ENCODE data around the gene SOX4. TPM values are rescaled to one million over a fixed set of nuclear protein-coding genes. Genes with fewer than 3 reads are reported as not detected.

SOX4 gene
- total and polyA plus RNA-seq, 2 donors (not counting 3 experiments of a cell fraction or from before 2014, with no cell fraction given) = 20.4 to 121 TPM

- FAIRE-seq = no peak
- dilution Hi-C loops (cut with MboI; ENCODE audit: extremely low pct_ligation_motif_present, low sequenced_read_pairs) = no loop called here
Measured at GRCh38 chr6:21636876-21637275, 43.3 kb downstream of the SOX4 start.

More at GRCh38 chr6:21636876-21637275, 43.3 kb downstream of the SOX4 start:
- ChIA-PET POLR2A (no interaction called here), CTCF (interaction anchor here (0.5 to 0.8 kb wide), 2 partner anchors 10 to 33 kb away, joined by 3 to 4 read pairs; no protein-coding TSS in a partner anchor)
- Histone ChIP-seq H4K20me1 (replicated peaks; ENCODE audit: control insufficient read depth, extremely low read depth, insufficient read depth, low read length) (no peaks in the 10 kb centered on the region), H3K27me3 (ENCODE audit: control insufficient read depth in 2 of 2, insufficient read depth in 2 of 2, low read length in 2 of 2) (no peaks in the 10 kb centered on the region), H3K79me2 (ENCODE audit: control insufficient read depth, insufficient read depth, low read length) (no peaks in the 10 kb centered on the region), H3K4me3 (replicated peaks in 1 of 3; ENCODE audit: insufficient read depth in 1 of 3, low read depth in 1 of 3, low read length in 3 of 3) (no peak overlapping the region), H3K9ac (replicated peaks; ENCODE audit: extremely low read depth, insufficient read depth, low read length) (no peak overlapping the region), H3K9me1 (replicated peaks; ENCODE audit: control insufficient read depth, extremely low read depth, insufficient read depth, low read length) (no peaks in the 10 kb centered on the region), H3K9me3 (replicated peaks; ENCODE audit: control insufficient read depth, insufficient read depth, low read length) (no peaks in the 10 kb centered on the region), H2AFZ (ENCODE audit: low read depth, low read length) (no peak overlapping the region), H3K27ac (ENCODE audit: insufficient read depth, low read depth, low read length) (no peak overlapping the region), H3K4me1 (ENCODE audit: control insufficient read depth, extremely low read depth, insufficient read depth, low read length) (peaks cover 16% of the 10 kb centered on the region), H3K4me2 (ENCODE audit: insufficient read depth, low read length) (no peak overlapping the region), H3K36me3 (ENCODE audit: control insufficient read depth in 2 of 2, extremely low read depth in 1 of 2, insufficient read depth in 2 of 2, low read length in 2 of 2) (no peaks in the 10 kb centered on the region)
- DNase-seq (ENCODE audit: low read depth, low spot score) = no peak
- intact Hi-C loops (cut with micrococcal nuclease) = no loop called here
- no TSS peak for BruUV-seq (replicated peaks)
- no peak for TF ChIP-seq FOS (IDR thresholded peaks at IDR 0.05; ENCODE audit: borderline replicate concordance, insufficient read depth, low read length)
- no peak for TF ChIP-seq CTCF (IDR thresholded peaks at IDR 0.05; ENCODE audit: extremely low read depth in 1 of 2, insufficient read depth in 1 of 2, low read depth in 1 of 2, low read length in 2 of 2)
- no peak for TF ChIP-seq POLR2A (IDR thresholded peaks at IDR 0.05; ENCODE audit: low read depth, low read length)
- no peak for TF ChIP-seq GATA2 (IDR thresholded peaks at IDR 0.05; ENCODE audit: insufficient read depth, insufficient read length, low read depth, low read length)

Data from endothelial cell of umbilical vein (primary cell).